HEK293 (cell line): ENCODE data around the gene SRSF2.

Experiments used
- CTCF ChIA-PET: fragments of 350-600 bp; formaldehyde crosslinking; extraction: SDS; loops from one replicate; lab custom pipeline; 2021; ENCODE audit warnings: antibody characterized with exemption; lab: Yijun Ruan, JAX
- POLR2A ChIA-PET: fragments of 300-600 bp; formaldehyde crosslinking; extraction: SDS; loops from one replicate; lab custom pipeline; 2020; ENCODE audit warnings: antibody characterized with exemption, inconsistent platforms; lab: Yijun Ruan, JAX
- H3K27ac ChIP-seq: fragments of 200-500 bp; sonication (Bioruptor generic); 2 replicates; pipeline ENCODE4 v1.5.1; 2014; ENCODE audit warnings: low read depth, low read length, control low read depth, inconsistent platforms; ENCODE audit errors: extremely low read depth
- H3K36me3 ChIP-seq, 2 experiments: fragments of 200-500 bp in 1 of 2; sonication (Bioruptor generic) in 1 of 2; 1 replicate in 1 of 2; 2 replicates in 1 of 2; pipeline ENCODE4 v1.5.1; 2014 to 2017; ENCODE audit warnings: inconsistent platforms in 2 of 2, low read length in 2 of 2; ENCODE audit not compliant: control insufficient read depth in 2 of 2, insufficient read depth in 1 of 2
- H3K4me1 ChIP-seq: fragments of 200-500 bp; sonication (Bioruptor generic); 2 replicates; pipeline ENCODE4 v1.5.1; 2014; ENCODE audit warnings: mild to moderate bottlenecking, low read length, inconsistent platforms; ENCODE audit not compliant: control insufficient read depth, insufficient read depth
- H3K4me3 ChIP-seq: 2 replicates; pipeline ENCODE4 v1.5.1; 2011; ENCODE audit warnings: low read depth, mild to moderate bottlenecking, control low read depth, low read length, moderate library complexity
- H3K9me3 ChIP-seq: fragments of 200-500 bp; sonication (Bioruptor generic); 2 replicates; pipeline ENCODE4 v1.5.1; 2014; ENCODE audit warnings: low read depth, low read length, inconsistent platforms; ENCODE audit not compliant: control insufficient read depth, insufficient read depth
- FEZF1 ChIP-seq: fragments of 450-650 bp; formaldehyde crosslinking; IDR thresholded peaks from 2 replicates; pipeline ENCODE4 v1.5.1; 2016; ENCODE audit warnings: missing biosample characterization, missing genetic modification characterization
- PRDM6 ChIP-seq: fragments of 450-650 bp; formaldehyde crosslinking; IDR thresholded peaks from 2 replicates; pipeline ENCODE4 v1.5.1; 2017; ENCODE audit warnings: missing biosample characterization, missing genetic modification characterization
- REPIN1 ChIP-seq: fragments of 450-650 bp; formaldehyde crosslinking; IDR thresholded peaks from 2 replicates; pipeline ENCODE4 v1.5.1; 2017; ENCODE audit warnings: missing biosample characterization, missing genetic modification characterization, low read depth
- ZBTB11 ChIP-seq: fragments of 450-650 bp; formaldehyde crosslinking; conservative IDR thresholded peaks from 2 replicates; pipeline ENCODE4 v1.5.1; 2016; ENCODE audit warnings: low read depth, missing biosample characterization, missing genetic modification characterization
- ZBTB17 ChIP-seq: fragments of 450-650 bp; formaldehyde crosslinking; IDR thresholded peaks from 2 replicates; pipeline ENCODE4 v1.5.1; 2016; ENCODE audit warnings: missing biosample characterization, missing genetic modification characterization
- ZBTB26 ChIP-seq: fragments of 450-650 bp; formaldehyde crosslinking; optimal IDR thresholded peaks from 2 replicates; pipeline ENCODE3; 2016; ENCODE audit warnings: missing biosample characterization, mild to moderate bottlenecking, missing genetic modification characterization
- ZBTB8A ChIP-seq: fragments of 450-650 bp; formaldehyde crosslinking; IDR thresholded peaks from 2 replicates; pipeline ENCODE4 v1.5.1; 2016; ENCODE audit warnings: missing biosample characterization, missing genetic modification characterization
- ZFP41 ChIP-seq: fragments of 450-650 bp; formaldehyde crosslinking; IDR thresholded peaks from 2 replicates; pipeline ENCODE4 v1.5.1; 2016; ENCODE audit warnings: missing biosample characterization, missing genetic modification characterization, borderline replicate concordance
- ZFP69B ChIP-seq: fragments of 450-650 bp; formaldehyde crosslinking; IDR thresholded peaks from 2 replicates; pipeline ENCODE4 v1.5.1; 2016; ENCODE audit warnings: missing biosample characterization, missing genetic modification characterization
- ZNF18 ChIP-seq: fragments of 450-650 bp; formaldehyde crosslinking; IDR thresholded peaks from 2 replicates; pipeline ENCODE4 v1.5.1; 2016; ENCODE audit warnings: missing biosample characterization, missing genetic modification characterization
- ZNF335 ChIP-seq: fragments of 450-650 bp; formaldehyde crosslinking; conservative IDR thresholded peaks from 2 replicates; pipeline ENCODE4 v1.5.1; 2016; ENCODE audit warnings: missing biosample characterization, missing genetic modification characterization
- ZNF518A ChIP-seq: fragments of 450-650 bp; formaldehyde crosslinking; conservative IDR thresholded peaks from 2 replicates; pipeline ENCODE4 v1.5.1; 2016; ENCODE audit warnings: low read depth, missing biosample characterization, missing genetic modification characterization
- ZNF558 ChIP-seq: fragments of 450-650 bp; formaldehyde crosslinking; IDR thresholded peaks from 2 replicates; pipeline ENCODE4 v1.5.1; 2016; ENCODE audit warnings: missing biosample characterization, missing genetic modification characterization
- ZNF623 ChIP-seq: fragments of 450-650 bp; formaldehyde crosslinking; IDR thresholded peaks from 2 replicates; pipeline ENCODE4 v1.5.1; 2016; ENCODE audit warnings: missing biosample characterization, missing genetic modification characterization
- ZNF677 ChIP-seq: fragments of 450-650 bp; IDR thresholded peaks from 2 replicates; pipeline ENCODE4 v1.5.0; 2018; ENCODE audit warnings: missing biosample characterization, mild to moderate bottlenecking, missing genetic modification characterization, moderate library complexity
- ZNF768 ChIP-seq: fragments of 450-650 bp; formaldehyde crosslinking; IDR thresholded peaks from 2 replicates; pipeline ENCODE4 v1.5.1; 2018; ENCODE audit warnings: missing biosample characterization, mild to moderate bottlenecking, missing genetic modification characterization
- ZNF776 ChIP-seq: fragments of 450-650 bp; formaldehyde crosslinking; IDR thresholded peaks from 2 replicates; pipeline ENCODE4 v1.5.0; 2017; ENCODE audit warnings: missing biosample characterization, missing genetic modification characterization, borderline replicate concordance

The SRSF2 gene

GRCh38 chr17:76744747-76745146, 7.6 kb upstream of the SRSF2 start (continued):
- no peak for TF ChIP-seq ZBTB26 (tag by site-specific recombination)

- Histone ChIP-seq H3K4me1 (peaks cover 9% of the 10 kb centered on the region; the same call in 1 of the 2 replicates), H3K36me3 (peaks cover 34 to 59% of the 10 kb centered on the region in 2 experiments), H3K27ac (no peak overlapping the region), H3K9me3 (no peaks in the 10 kb centered on the region), H3K4me3 (no peak overlapping the region)
- ChIA-PET POLR2A (interaction anchor here (0.6 kb wide), 2 partner anchors 13 to 16 kb away, joined by 3 to 5 read pairs; no protein-coding TSS in a partner anchor), CTCF (interaction anchor here (0.7 to 1.8 kb wide), 2 partner anchors 10 to 125 kb away, joined by 3 to 6 read pairs; partner anchors contain the start of gene MGAT5B)
- no peak for TF ChIP-seq ZNF18
- TF ChIP-seq ZBTB11 (tag by site-specific recombination), result no peak
- no peak for TF ChIP-seq ZBTB8A (tag by site-specific recombination)
- no peak for TF ChIP-seq ZNF623 (tag by site-specific recombination)
- TF ChIP-seq ZNF335 (tag by site-specific recombination), result no peak
- no peak for TF ChIP-seq ZNF776 (tag by site-specific recombination)
Measured at GRCh38 chr17:76742958-76743357, 5.8 kb upstream of the SRSF2 start.

GRCh38 chr17:76740329-76741118, 3.4 kb upstream of the SRSF2 start:
- CTCF ChIA-PET, result interaction anchor here (0.6 to 1.4 kb wide), 3 partner anchors 10 to 32 kb away, joined by 3 to 4 read pairs (median 3); no protein-coding TSS in a partner anchor
- POLR2A ChIA-PET, result interaction anchor here (1.4 kb wide), 1 partner anchor 8 kb away, joined by 3 read pairs; no protein-coding TSS in a partner anchor
- H3K4me3 ChIP-seq, result no peak overlapping the region
- no peak overlapping the region for H3K27ac ChIP-seq
- H3K9me3 ChIP-seq, result no peaks in the 10 kb centered on the region
- peaks cover 32 to 48% of the 10 kb centered on the region in 2 experiments for H3K36me3 ChIP-seq
- H3K4me1 ChIP-seq, result peaks cover 9% of the 10 kb centered on the region; the same call in 1 of the 2 replicates
- TF ChIP-seq ZFP41 (tag by site-specific recombination), result no peak
- no peak for TF ChIP-seq REPIN1 (tag by site-specific recombination)
- no peak for TF ChIP-seq ZFP69B (tag by site-specific recombination)
- 0 out of 2 replicates have a peak, but pooled peaks have one; percentile 34 for TF ChIP-seq PRDM6 (tag by site-specific recombination)
- TF ChIP-seq ZNF677 (tag by site-specific recombination), result no peak
- no peak for TF ChIP-seq ZNF558 (tag by site-specific recombination)
- TF ChIP-seq FEZF1 (tag by site-specific recombination), result no peak
- TF ChIP-seq ZNF518A (tag by site-specific recombination), result no peak
- TF ChIP-seq ZBTB17, result 0 out of 2 replicates have a peak, but pooled peaks have one; percentile 35
- no peak for TF ChIP-seq ZNF768 (tag by site-specific recombination)
